Measurements from ENCODE around the gene PTPN13. TPM values are rescaled to one million over a fixed set of nuclear protein-coding genes. Genes with fewer than 3 reads are reported as not detected.

PTPN13 gene
- total RNA-seq, 2 experiments from 2014 or later: 0.17 TPM; not detected in 1

DNA sequence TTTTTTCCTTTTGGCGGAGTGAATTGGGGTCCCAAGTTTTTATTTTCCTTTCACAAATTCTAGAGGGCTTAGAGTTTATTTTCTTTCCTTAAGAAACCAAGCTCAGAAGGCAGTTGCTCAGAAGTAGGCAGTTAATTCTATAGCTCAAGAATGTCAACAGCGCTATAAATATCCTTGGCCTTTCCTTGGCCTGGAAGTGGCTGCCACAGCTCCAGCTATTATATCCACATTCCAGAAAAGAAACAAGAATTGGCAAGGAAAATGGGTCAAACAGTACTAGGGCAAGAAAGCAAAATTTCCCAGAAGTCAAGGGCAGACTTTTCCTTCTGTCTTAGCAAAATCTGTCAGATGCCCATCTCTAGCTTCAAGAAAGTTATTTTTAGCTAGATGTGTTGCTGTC, 224.1 kb downstream of the PTPN13 start:
- no peak for DNase-seq
- CTCF ChIA-PET: interaction anchor here (0.6 to 1.2 kb wide), 4 partner anchors 13 to 456 kb away, joined by 3 read pairs; no protein-coding TSS in a partner anchor
- intact Hi-C loops (cut with micrococcal nuclease): no loop called here

DNA sequence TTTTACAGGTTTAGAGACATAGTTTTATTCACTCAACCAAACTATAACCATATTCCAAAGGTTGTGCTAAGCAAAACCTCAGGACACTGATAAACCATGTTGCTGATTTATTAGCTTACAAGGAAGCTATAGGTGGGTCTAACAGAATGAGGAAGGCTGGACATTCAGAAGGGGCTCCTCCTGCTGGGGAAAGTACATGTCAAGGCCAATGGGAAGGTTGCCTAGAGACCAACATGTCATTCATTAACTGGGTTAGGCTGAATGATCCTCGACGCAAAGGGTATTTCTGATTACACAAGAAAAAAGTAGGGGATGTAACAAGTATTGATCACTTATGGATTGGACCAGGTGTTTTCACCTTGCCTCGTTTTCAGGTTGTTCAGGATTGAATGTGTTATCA, 224.7 kb downstream of the PTPN13 start:
- CTCF ChIA-PET: interaction anchor here (0.8 kb wide), 1 partner anchor 12 kb away, joined by 3 read pairs; no protein-coding TSS in a partner anchor
- intact Hi-C loops (cut with micrococcal nuclease): no loop called here
- H3K36me3 Mint-ChIP-seq (ENCODE audit: low read depth): no peaks in the 10 kb centered on the region
- H3K9me3 Mint-ChIP-seq: peaks cover 11% of the 10 kb centered on the region
- H3K27ac Mint-ChIP-seq: no peak overlapping the region
- no peak for DNase-seq
- H3K4me1 Mint-ChIP-seq (ENCODE audit: low read depth): no peaks in the 10 kb centered on the region
- peaks cover 4% of the 10 kb centered on the region for H3K27me3 Mint-ChIP-seq (ENCODE audit: low read depth)
- H3K4me3 Mint-ChIP-seq: no peak overlapping the region

More for the DNA sequence above, 224.1 kb downstream of the PTPN13 start:
- Mint-ChIP-seq H3K36me3 (ENCODE audit: low read depth) (no peaks in the 10 kb centered on the region), H3K4me3 (no peak overlapping the region), H3K27ac (no peak overlapping the region), H3K9me3 (peaks cover 11% of the 10 kb centered on the region), H3K4me1 (ENCODE audit: low read depth) (no peaks in the 10 kb centered on the region), H3K27me3 (ENCODE audit: low read depth) (peaks cover 4% of the 10 kb centered on the region)

DNA sequence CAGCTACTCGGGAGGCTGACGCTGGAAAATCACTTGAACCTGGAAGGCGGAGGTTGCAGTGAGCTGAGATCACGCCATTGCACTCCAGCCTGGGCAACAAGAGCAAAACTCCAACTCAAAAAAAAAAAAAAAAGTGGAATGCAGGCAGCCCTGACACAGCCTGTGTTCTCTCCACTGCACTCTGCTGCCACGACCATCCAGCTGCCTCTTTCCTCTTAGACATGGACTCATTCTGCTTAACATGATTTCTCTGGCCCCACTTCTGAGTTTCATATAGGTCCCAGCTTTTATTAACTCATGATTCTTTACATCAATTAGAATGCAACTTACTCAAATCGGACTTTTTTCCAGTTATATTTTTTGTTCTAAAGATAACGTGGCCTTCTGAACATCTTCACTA, 225.4 kb downstream of the PTPN13 start:
- H3K36me3 Mint-ChIP-seq (ENCODE audit: low read depth): no peaks in the 10 kb centered on the region
- H3K4me3 Mint-ChIP-seq: no peak overlapping the region
- no peak overlapping the region for H3K27ac Mint-ChIP-seq
- no peaks in the 10 kb centered on the region for H3K4me1 Mint-ChIP-seq (ENCODE audit: low read depth)
- peaks cover 4% of the 10 kb centered on the region for H3K27me3 Mint-ChIP-seq (ENCODE audit: low read depth)
- peaks cover 11% of the 10 kb centered on the region for H3K9me3 Mint-ChIP-seq
- intact Hi-C loops (cut with micrococcal nuclease): no loop called here
- CTCF ChIA-PET: no interaction called here
- DNase-seq: no peak

DNA sequence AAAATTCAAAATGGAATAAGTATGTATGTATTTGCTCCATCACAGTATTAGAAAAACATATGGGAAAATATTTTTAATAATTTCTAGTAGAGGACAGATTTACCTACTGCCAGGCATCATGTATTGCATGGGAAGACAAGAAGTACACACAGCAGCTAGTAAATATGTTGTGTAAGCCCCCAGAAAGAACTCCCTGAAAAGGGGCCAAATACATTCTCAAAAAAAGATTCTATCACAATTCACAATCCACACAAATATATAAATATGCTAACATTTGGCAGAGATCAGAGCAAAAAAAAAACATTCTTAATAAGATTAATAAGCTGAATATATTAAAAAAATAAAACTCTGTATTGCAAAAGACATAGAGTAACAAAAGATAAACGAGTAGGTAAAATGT, 227.0 kb downstream of the PTPN13 start:
- Mint-ChIP-seq H3K36me3 (ENCODE audit: low read depth) (no peaks in the 10 kb centered on the region), H3K27ac (no peak overlapping the region), H3K27me3 (ENCODE audit: low read depth) (peaks cover 4% of the 10 kb centered on the region), H3K9me3 (peaks cover 2% of the 10 kb centered on the region), H3K4me3 (no peak overlapping the region), H3K4me1 (ENCODE audit: low read depth) (no peaks in the 10 kb centered on the region)
- no peak for DNase-seq
- intact Hi-C loops (cut with micrococcal nuclease): no loop called here
- CTCF ChIA-PET: no interaction called here

DNA sequence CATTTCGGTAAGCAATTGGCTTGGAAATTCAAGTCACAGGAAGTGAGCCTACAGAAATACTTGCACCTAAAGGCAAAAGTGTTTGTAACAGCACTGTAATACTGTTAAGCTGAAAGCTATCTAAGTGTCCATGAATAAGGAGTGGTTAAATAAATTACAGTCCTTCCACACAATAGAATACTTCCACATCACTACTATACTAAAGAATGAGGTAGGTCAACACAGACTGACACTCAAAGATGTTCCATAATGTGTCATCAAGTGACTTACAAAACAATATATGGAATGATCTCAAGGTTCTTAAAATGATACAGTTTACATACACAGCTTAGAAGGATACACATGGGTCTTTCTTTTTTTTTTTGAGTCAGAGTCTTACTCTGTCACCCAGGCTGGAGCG, 228.0 kb downstream of the PTPN13 start:
- Mint-ChIP-seq H3K9me3 (no peaks in the 10 kb centered on the region), H3K4me3 (no peak overlapping the region), H3K4me1 (ENCODE audit: low read depth) (no peaks in the 10 kb centered on the region), H3K36me3 (ENCODE audit: low read depth) (no peaks in the 10 kb centered on the region), H3K27me3 (ENCODE audit: low read depth) (peaks cover 4% of the 10 kb centered on the region), H3K27ac (no peak overlapping the region)
- CTCF ChIA-PET: no interaction called here
- intact Hi-C loops (cut with micrococcal nuclease): no loop called here
- DNase-seq: no peak

DNA sequence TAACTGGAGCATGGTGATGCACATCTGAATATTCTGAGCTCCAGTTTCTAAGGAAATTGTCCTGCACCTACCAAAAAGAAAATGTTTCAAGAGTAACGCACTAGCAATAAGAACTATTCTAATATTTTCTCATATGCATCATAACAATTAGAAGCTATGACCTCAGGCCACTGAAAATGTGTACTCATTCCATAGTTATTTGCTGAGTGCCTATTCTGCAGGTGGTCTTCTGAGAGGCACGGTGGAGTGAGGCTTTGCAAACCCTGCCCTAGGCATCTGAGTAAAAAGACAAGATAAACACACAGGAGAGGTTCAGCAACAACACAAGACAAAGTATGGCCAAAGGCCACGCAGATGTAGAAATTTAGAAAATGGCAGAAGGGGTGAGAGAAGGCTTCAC, 231.4 kb downstream of the PTPN13 start:
- intact Hi-C loops (cut with micrococcal nuclease): no loop called here
- DNase-seq: no peak
- Mint-ChIP-seq H3K4me3 (no peak overlapping the region), H3K9me3 (no peaks in the 10 kb centered on the region), H3K27ac (no peak overlapping the region), H3K4me1 (ENCODE audit: low read depth) (no peaks in the 10 kb centered on the region), H3K27me3 (ENCODE audit: low read depth) (no peaks in the 10 kb centered on the region), H3K36me3 (ENCODE audit: low read depth) (no peaks in the 10 kb centered on the region)
- CTCF ChIA-PET: no interaction called here

DNA sequence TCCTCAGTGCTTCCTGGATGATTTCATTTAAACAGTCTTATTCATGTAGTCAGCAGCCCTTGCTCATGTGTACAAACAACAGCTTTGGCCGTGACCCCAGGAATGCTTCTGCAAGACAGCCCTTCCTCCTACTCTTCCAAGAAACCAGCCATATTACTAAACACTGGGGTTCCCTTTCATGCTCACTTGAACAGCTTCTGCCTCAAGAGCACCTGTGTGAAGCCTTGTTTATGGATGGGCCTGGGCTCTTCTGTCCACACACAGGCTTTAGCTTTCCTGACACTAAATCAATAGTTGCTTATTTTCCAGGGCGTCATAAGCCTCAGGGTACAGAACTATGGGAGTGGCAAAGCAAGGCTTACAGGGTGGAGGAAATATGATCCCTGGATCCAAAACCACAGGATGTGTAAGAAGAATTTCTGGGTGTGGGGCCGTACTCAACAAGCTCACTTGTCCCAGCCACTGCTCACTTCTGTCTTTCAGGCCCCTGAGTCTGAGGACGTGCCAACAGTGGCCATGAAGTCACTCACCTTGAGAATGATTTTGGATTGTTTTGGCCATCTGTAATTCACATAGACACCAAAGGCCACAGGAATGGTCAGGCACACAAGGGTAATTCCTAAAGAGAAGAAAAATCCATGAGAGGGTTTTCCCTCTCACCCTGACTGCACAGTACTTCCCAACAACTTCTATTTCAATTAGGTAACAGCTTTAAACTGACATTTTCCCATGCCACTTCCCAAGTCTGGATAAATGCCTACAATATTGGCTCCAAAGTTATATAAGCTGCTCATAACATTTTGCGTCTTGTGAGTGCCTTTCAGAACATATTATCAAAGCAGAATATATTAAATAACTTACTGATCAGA, 237.4 kb downstream of the PTPN13 start:
- no peak overlapping the region for H3K27ac Mint-ChIP-seq
- no peak overlapping the region for H3K4me3 Mint-ChIP-seq
- no peaks in the 10 kb centered on the region for H3K9me3 Mint-ChIP-seq
- H3K4me1 Mint-ChIP-seq (ENCODE audit: low read depth): no peaks in the 10 kb centered on the region
- no peak for DNase-seq
- H3K36me3 Mint-ChIP-seq (ENCODE audit: low read depth): no peaks in the 10 kb centered on the region
- CTCF ChIA-PET: interaction anchor here (1.4 kb wide), 1 partner anchor 13 kb away, joined by 3 read pairs; no protein-coding TSS in a partner anchor
- peaks cover 1% of the 10 kb centered on the region for H3K27me3 Mint-ChIP-seq (ENCODE audit: low read depth)
- intact Hi-C loops (cut with micrococcal nuclease): no loop called here

DNA sequence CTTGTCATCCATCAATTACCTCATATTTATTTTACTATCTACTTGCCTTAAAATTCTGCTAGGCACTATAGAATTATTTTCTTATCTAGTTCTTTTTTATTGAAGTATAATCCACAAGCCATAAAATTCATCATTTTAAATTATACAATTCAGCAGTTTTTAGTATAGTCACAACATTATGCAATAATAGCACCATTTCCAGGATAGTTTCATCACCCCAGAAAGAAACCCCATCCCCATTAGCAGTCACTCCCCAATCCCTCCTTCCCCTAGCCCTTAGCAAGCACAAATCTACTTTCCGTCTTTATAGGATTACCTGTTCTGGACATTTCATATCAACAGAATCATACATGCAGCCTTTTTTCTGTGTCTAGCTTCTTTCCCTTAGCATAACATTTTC, 239.5 kb downstream of the PTPN13 start:
- H3K4me3 Mint-ChIP-seq: no peak overlapping the region
- no peak for DNase-seq
- no peak overlapping the region for H3K27ac Mint-ChIP-seq
- no peaks in the 10 kb centered on the region for H3K9me3 Mint-ChIP-seq
- intact Hi-C loops (cut with micrococcal nuclease): no loop called here
- CTCF ChIA-PET: interaction anchor here (0.6 kb wide), 1 partner anchor 316 kb away, joined by 5 read pairs; no protein-coding TSS in a partner anchor
- H3K4me1 Mint-ChIP-seq (ENCODE audit: low read depth): no peaks in the 10 kb centered on the region
- peaks cover 1% of the 10 kb centered on the region for H3K27me3 Mint-ChIP-seq (ENCODE audit: low read depth)
- H3K36me3 Mint-ChIP-seq (ENCODE audit: low read depth): no peaks in the 10 kb centered on the region

DNA sequence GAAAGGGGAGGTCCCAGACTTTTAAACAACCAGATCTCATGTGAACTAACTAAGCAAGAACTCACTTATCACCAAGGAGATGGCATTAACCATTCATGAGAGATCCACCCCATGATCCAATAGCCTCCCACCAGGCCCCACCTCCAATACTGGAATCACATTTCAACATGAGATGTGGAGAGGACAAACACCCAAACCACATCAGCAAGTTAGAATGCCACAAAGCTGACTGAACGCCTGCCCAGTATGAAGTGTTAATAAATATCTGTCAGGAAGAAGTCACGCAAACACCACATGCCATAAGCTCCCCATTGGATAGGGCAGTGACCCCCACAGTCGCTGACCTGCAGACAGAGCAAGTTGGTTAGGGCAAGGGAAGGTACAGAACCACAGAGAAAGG, 240.8 kb downstream of the PTPN13 start:
- Mint-ChIP-seq H3K36me3 (ENCODE audit: low read depth) (no peaks in the 10 kb centered on the region), H3K27me3 (ENCODE audit: low read depth) (peaks cover 1% of the 10 kb centered on the region), H3K27ac (no peak overlapping the region), H3K9me3 (no peaks in the 10 kb centered on the region), H3K4me1 (ENCODE audit: low read depth) (no peaks in the 10 kb centered on the region), H3K4me3 (no peak overlapping the region)
- no peak for DNase-seq
- intact Hi-C loops (cut with micrococcal nuclease): no loop called here
- CTCF ChIA-PET: interaction anchor here (0.6 kb wide), 1 partner anchor 23 kb away, joined by 5 read pairs; no protein-coding TSS in a partner anchor

DNA sequence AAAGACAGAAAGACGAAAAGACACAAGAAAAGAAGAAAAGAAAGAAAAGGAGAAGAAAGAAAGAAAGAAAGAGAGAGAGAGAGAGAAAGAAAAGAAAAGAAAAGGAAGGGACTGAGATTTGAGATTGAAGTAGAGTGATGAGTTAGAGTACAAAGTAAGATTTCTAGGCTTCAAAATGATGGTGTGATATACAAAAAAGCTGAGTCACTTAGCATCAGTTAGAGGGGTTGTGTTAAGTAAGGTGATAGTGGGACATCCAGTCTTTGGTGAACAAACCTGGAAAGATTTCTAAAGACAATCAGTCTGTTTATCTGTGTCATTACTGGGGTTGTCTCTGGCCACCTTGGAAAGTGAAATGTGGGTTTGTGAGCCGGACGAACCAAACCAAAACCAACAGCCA, 241.6 kb downstream of the PTPN13 start:
- Mint-ChIP-seq H3K9me3 (no peaks in the 10 kb centered on the region), H3K27ac (no peak overlapping the region), H3K27me3 (ENCODE audit: low read depth) (peaks cover 1% of the 10 kb centered on the region), H3K4me1 (ENCODE audit: low read depth) (no peaks in the 10 kb centered on the region), H3K4me3 (no peak overlapping the region), H3K36me3 (ENCODE audit: low read depth) (no peaks in the 10 kb centered on the region)
- intact Hi-C loops (cut with micrococcal nuclease): no loop called here
- no peak for DNase-seq
- CTCF ChIA-PET: no interaction called here

DNA sequence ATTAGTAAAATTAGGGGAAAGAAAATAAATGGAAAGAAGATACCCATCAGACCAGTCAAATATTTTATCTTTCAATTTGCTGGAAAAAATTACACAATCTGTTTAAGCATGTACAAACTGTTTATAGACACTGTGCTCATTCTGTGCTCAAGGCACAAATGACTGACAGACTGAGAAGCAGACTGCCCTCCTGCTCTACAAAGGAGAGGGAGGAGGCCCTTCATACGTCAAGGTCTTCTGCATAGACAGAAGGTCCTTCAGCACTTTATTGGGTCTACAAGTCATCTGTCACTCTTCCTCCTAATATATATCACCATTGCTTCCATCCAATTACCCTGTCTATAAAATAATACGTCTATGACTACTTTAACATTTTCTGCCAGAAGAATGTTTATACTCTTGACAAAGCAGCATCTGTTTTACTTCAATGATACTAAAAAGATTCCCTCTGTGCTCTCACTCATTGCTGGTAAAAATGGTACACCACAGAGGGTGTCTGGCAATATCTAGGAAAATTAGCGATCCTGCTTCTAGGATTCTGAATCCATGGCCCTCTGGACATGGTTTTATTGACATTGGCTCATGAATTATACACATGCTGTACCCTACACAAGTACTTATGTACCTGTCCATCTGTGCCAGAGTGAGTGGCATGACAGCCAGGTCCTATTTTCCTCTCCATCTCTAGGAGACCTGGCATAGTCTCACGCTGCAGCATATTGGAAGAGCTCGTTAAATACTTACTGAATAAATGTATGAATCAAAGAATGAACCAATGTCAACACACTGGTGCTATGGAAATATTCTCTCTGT, 243.8 kb downstream of the PTPN13 start:
- peaks cover 1% of the 10 kb centered on the region for H3K27me3 Mint-ChIP-seq (ENCODE audit: low read depth)
- H3K9me3 Mint-ChIP-seq: no peaks in the 10 kb centered on the region
- CTCF ChIA-PET: no interaction called here
- no peaks in the 10 kb centered on the region for H3K4me1 Mint-ChIP-seq (ENCODE audit: low read depth)
- no peak for DNase-seq
- no peaks in the 10 kb centered on the region for H3K36me3 Mint-ChIP-seq (ENCODE audit: low read depth)
- intact Hi-C loops (cut with micrococcal nuclease): no loop called here
- no peak overlapping the region for H3K4me3 Mint-ChIP-seq
- H3K27ac Mint-ChIP-seq: no peak overlapping the region

DNA sequence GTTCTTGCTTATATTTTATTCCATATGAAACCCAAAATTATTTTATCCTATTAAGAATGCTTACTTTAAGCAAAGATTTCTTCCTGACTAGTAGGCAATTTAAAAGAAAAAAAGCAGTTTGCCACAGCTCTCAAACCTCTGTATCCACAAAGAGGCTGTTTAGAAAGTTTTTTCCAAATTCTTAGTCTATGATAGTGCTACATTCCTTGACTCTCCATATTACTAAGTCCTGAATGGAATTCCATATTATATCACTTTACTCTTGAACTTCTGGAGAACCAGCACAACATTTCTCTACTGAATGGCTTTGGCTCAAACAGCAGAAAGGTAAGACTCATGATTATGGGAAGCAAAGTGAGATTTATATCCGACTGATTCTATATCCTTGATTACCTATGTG, 246.7 kb downstream of the PTPN13 start:
- Mint-ChIP-seq H3K27me3 (ENCODE audit: low read depth) (no peaks in the 10 kb centered on the region), H3K4me1 (ENCODE audit: low read depth) (no peaks in the 10 kb centered on the region), H3K4me3 (no peak overlapping the region), H3K9me3 (no peaks in the 10 kb centered on the region), H3K36me3 (ENCODE audit: low read depth) (no peaks in the 10 kb centered on the region), H3K27ac (no peak overlapping the region)
- CTCF ChIA-PET: no interaction called here
- intact Hi-C loops (cut with micrococcal nuclease): no loop called here
- DNase-seq: no peak

Data from activated naive CD4-positive, alpha-beta T cell treated with anti-CD3 and anti-CD28 coated beads for 36 hours (primary cell).